Effector CD4-positive, alpha-beta T cell (primary cell): Measurements from ENCODE around the gene CCDC201.
"Not testable (repeated sequence)": the region's sequence is repeated elsewhere in the genome, so short reads cannot be mapped to it uniquely, and the experiment has no call there.

Experiments
- DNase-seq: peaks from one replicate; pipeline ENCODE4 v3.0.0-alpha.2; 2020

CCDC201 gene

DNA sequence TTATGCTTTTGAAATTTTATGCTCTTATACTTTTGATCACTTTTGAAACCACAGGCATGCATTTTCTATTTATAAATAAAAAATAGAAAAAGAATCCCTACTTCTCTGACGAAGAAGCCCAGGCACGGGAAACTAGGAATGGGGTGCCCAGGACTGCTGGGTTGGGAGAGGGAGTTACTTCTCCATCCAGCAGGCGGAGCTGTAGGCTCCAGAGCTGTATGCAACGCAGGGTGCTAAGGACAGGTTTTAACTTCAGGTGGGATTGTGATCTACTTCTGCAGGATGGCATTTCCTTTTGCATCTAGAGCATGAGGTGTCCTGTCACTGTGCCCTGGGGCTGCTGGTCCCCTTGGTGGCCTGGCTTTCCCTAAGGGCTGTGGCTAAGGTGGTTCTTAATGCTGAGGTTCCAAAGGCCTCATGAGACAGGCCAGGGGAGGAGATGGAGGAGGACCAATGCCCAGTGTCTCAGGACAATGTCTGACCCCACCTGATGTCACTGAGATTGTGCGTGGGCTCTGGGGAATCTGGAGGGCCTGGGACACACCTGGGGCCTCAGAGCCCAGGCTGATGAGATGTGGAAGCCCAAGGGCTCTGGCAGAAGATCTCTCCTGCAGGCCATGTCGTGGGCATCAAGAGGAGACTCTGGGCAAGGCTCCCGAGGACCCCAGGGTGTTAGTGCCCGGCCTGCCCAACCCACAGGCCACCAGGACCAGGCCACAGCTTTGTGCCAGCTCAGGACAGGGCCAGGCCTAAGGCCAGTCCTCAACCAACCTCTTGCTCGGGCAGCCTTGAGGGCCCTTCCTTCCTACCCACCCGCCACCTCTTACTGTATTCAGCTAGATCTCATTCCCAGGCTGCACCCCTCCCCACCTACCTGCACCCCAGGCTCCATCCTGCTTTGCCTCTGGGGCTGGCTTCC lies 507 bp downstream of the CCDC201 start:
- DNase-seq = no peak

- DNase-seq = no peak
Measured at GRCh38 chr7:45869426-45869825, 3.5 kb downstream of the CCDC201 start.

DNA sequence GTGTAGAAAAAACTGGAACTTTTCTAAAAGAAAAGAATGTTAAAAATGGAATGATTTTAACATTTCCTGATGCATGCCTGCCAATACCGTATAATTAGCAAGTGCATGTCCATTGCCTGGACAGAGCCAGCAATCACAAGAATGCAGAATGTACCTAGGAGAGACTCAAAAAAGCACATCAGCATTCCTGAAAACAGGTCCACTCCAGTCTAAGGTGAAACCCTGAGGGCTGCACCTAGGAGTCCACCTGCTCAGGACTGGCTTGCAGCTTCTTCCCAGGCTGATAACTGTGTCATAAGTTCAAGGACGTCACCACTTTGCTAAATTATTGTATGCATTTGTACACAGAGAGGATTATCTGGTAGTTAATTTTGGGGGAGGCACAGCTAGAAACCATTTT lies 5.4 kb downstream of the CCDC201 start:
- DNase-seq = no peak

- DNase-seq = no peak
Measured at GRCh38 chr7:45865594-45866410, 7.1 kb downstream of the CCDC201 start.

DNA sequence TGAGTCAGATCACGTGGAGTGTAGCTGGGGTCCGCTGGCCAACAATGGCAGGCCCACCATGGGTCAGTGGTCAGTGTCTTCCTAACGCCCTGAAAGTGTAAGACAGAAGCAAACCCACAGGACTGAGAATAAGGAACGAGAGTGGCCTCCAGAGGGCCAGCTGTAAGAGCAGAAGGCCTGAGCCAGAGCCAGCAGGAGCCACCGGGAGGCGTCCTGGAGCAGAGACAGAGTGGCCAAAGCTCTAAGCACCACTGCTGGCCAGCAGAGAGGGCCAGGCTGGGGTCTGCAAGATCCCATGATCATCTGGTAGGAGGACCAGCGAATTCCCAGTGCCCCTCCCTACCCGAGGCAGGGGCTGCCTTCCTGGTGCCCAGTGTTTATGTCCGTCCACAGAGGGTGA lies 9.2 kb downstream of the CCDC201 start:
- no peak for DNase-seq

DNA sequence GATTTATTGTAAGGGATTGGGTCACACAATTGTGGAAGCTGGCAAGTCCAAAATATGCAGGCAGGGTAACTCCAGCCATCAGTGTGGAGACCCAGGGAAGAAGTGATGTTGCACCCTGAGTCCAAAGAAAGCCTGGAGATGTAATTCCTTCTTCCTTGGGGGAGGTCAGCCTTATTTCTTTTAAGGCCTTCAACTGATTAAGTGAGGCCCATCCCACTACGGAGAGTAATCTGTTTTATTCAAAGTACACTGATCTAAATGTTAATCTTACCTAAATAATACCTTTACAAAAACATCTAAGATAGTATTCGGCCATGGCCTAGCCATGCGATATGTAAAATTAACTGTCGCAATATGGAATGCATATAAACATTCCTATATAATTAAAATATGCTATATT lies 16.0 kb downstream of the CCDC201 start:
- DNase-seq = not testable (repeated sequence)

DNA sequence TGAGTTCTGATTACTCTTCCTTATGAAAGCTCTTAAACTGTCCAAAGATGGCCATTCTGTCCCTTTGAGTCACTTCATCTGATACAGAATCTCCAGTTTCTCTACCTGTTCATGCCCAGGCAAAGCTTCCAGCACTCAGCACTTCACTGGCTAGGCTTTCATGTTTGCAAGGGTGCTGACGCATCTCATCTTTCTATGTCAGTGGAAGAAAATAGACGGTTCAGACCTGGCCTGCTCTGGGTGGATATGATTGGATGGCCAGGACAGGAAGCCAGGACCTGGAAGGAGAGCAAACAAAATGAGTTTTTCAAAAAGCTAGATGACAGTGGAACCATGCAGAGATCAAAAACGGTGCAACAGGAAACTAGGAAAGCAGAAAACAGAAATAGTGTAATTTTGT lies 17.2 kb downstream of the CCDC201 start:
- DNase-seq = not testable (repeated sequence)

- not testable (repeated sequence) for DNase-seq
Measured at GRCh38 chr7:45853491-45853890, 19.4 kb downstream of the CCDC201 start.

GRCh38 chr7:45852984-45853383 lies 19.9 kb downstream of the CCDC201 start:
- not testable (repeated sequence) for DNase-seq

- not testable (repeated sequence) for DNase-seq
Measured at GRCh38 chr7:45848734-45849133, 24.1 kb downstream of the CCDC201 start.

DNA sequence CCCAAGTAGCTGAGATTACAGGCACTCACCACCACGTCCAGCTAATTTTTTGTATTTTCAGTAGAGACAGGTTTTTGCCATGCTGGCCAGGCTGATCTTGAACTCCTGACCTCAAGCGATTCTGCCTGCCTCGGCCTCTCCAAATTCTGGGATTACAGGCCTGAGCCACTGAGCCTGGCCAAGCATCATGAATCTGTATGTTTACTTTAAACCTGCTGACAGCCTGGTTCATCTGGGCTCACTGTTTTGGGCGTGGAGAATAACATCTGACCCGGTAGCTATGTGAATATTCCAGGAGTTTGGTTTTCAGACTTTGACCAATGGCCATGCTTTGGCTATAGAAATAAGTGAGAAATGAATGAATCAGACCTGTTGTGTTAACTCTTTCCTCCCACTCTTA lies 26.3 kb downstream of the CCDC201 start:
- DNase-seq = not testable (repeated sequence)

DNA sequence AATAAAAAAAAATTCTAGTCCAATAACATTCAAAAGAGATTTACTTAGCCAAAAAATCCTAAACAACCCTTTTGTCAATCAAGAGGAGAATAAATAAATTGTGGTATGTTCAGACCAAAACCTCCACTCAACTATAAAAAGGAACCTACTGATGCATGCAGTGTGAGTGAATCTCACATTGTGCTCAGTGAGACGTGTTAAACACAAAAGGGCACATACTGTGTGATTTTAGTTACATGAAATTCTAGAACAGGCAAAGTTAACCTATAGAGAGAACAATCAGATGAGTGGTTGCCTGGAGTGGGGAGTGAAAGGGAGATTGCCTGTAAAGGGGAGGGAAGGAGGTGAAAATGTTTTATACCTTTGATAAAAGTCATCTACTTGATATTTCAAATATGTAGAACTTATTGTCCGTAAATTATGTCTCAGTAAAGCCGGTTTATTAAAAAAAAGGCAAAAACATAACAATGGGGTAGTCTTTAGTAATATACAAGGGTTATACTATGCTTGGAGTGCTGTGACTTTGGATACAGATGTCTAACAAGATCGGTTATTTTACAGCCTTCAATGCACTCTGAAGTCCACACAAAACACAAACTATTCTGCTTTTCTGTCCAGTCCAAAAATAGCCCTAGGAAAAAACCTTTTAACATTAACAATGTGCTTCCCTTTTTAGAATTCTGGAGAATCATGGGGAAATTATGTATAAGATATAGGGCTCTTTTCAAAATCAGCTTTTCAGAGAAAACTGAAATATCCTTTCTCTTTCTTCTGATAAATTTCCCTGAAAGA lies 30.8 kb downstream of the CCDC201 start:
- DNase-seq = not testable (repeated sequence)

DNA sequence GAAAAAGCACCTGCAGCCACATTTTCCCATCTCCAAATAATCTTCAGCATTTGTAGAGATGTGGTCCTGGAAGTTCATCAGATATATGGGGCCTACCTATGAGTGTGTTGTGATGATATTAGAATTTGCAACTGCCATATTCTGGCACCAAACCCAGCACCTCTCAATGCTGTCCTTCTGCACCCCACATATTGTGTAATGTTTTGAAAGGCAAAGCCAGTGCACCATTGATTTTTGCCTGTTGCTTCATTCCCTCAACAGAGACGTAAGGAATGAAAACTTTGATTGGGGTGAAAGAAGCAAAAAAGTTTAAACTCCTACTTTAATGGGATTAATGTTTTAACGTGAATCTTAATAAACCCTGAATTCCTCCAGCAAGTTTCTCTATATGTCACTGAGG lies 34.0 kb downstream of the CCDC201 start:
- not testable (repeated sequence) for DNase-seq

DNA sequence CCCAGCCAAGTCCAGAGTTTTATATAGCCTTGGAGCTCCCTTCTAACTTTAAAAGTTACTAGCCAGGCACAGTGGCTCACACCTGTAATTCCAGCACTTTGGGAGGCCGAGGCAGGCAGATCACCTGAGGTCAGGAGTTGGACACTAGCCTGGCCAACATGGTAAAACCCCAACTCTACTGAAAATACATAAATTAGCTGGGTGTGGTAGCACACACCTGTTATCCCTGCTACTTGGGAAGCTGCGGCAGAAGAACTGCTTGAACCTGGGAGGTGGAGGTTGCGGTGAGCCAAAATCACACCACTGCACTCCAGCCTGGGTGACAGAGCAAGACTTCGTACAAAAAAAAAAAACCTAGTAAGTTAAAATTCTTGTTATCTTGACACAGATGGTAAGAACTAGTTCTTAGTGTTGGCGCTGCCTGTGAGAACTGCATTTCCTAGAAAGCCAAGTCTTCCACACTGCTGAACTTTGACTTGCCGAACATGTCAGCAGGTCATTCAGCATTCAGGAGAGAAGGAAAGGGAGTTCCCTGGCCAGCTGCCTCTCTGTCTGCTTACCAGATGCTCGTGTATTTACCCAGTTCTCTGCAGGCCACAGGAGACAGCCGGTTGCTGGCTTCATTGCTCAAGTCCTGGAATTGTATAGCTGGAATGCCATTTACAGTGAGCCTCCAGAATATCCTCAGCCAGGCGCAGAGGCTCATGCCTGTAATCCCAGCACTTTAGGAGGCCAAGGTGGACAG lies 40.3 kb downstream of the CCDC201 start:
- DNase-seq = not testable (repeated sequence)

DNA sequence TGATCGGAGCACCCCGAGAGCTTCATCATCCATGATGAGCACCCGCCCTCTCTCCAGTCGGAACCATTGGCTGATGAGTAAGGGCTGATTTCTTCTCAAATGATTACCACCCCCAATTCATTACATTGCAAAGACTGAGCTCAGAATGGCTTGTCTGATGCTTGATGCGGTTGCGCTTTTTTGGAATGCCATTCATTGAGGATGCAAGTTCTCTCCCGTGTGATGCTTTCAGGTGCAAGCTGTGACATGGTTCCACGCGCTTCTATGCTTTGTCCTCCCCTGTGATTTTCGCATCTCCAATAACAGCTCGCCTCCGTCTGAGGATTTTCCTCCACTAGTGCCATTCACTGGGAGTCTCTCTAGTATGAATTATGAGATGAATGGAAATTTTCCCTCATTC lies 43.0 kb downstream of the CCDC201 start:
- not testable (repeated sequence) for DNase-seq

GRCh38 chr7:45827731-45828130 lies 45.2 kb downstream of the CCDC201 start:
- not testable (repeated sequence) for DNase-seq

- not testable (repeated sequence) for DNase-seq
Measured at GRCh38 chr7:45826550-45826949, 46.3 kb downstream of the CCDC201 start.

GRCh38 chr7:45818763-45819162 lies 54.1 kb downstream of the CCDC201 start:
- not testable (repeated sequence) for DNase-seq

- not testable (repeated sequence) for DNase-seq
Measured at GRCh38 chr7:45817913-45818312, 55.0 kb downstream of the CCDC201 start.

DNA sequence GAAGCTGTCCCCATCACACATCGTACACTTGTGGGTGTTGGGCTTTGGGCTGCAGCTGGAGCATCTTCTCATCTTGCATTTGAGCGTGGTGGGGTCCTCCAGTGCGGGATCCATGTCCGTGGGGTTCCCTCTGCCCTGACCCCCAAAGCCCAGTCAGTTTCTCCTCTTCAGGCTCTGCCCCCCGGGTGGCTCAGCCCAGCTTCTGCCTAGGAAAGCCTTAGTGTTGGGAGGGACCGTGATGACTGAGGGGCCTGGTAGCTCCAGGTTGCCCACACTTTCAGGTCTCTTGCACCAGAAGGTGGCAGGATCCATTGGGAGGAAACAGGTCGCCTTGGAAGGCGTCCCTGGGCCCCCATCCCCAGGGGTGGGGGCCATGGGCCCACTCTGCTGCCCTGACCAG lies 55.9 kb downstream of the CCDC201 start:
- not testable (repeated sequence) for DNase-seq

- DNase-seq = not testable (repeated sequence)
Measured at GRCh38 chr7:45814216-45815118, 58.4 kb downstream of the CCDC201 start.
